HG02678 (cell line): ENCODE results near the gene SDK1.
A peak's percentile ranks its signal among the peaks of the same experiment; 100 is the strongest.

Experiments used
- ATAC-seq: cut with Tn5 transposase; IDR thresholded peaks from one replicate; pipeline ENCODE4 v1.9.1; 2021; ENCODE audit warnings: mild to moderate bottlenecking, moderate library complexity; ENCODE audit not compliant: unreplicated experiment

The SDK1 gene, protein sequence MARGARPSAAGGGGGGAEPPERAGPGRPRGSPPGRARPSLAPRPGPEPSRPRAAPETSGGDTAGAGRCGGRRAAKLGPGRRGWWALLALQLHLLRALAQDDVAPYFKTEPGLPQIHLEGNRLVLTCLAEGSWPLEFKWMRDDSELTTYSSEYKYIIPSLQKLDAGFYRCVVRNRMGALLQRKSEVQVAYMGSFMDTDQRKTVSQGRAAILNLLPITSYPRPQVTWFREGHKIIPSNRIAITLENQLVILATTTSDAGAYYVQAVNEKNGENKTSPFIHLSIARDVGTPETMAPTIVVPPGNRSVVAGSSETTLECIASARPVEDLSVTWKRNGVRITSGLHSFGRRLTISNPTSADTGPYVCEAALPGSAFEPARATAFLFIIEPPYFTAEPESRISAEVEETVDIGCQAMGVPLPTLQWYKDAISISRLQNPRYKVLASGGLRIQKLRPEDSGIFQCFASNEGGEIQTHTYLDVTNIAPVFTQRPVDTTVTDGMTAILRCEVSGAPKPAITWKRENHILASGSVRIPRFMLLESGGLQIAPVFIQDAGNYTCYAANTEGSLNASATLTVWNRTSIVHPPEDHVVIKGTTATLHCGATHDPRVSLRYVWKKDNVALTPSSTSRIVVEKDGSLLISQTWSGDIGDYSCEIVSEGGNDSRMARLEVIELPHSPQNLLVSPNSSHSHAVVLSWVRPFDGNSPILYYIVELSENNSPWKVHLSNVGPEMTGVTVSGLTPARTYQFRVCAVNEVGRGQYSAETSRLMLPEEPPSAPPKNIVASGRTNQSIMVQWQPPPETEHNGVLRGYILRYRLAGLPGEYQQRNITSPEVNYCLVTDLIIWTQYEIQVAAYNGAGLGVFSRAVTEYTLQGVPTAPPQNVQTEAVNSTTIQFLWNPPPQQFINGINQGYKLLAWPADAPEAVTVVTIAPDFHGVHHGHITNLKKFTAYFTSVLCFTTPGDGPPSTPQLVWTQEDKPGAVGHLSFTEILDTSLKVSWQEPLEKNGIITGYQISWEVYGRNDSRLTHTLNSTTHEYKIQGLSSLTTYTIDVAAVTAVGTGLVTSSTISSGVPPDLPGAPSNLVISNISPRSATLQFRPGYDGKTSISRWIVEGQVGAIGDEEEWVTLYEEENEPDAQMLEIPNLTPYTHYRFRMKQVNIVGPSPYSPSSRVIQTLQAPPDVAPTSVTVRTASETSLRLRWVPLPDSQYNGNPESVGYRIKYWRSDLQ (N-terminal part only)

DNA sequence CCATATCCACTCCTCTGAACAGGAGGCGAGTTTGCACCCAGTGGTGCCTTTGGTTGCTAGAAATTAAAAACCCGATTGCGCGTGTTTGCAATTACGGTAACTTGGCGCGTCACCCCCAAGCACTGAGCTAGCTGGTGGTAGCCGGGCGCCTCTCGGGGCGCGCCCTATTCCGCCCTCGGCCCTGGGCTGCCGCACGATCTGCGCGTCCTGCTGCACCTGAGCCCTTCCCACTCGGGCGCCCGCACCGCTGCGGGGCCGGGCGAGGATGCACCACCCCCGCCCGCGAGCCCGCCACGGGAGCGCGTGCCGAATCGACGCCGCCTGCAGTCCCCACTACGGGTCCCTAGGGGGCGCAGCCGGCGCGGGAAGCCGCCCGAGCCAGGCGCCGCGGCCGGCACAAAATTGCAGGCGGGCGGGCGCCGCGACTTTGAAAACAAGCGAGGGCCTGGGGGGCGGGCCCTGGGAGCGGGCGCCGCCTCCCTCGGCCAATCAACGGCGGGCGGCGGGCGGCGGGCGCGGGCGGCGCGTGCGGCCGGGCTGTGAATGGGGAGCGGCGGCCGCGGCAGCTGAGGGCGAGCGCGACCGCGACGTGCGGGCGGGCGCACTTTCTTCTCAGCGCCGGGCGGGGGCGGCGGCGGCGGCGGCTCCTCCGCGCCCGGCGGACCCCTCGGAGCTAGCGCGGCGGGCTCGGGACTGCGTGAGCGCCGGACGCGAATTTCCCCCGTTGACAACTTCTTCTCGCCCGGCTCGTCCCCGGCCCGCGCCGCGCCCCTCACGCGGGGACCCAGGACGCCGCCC, at the start of gene SDK1:
Gene SDK1 (plus strand): TSS at position 602 of the 798 bp plus-strand sequence. CDS start 335 bp downstream, outside the sequence.
- ATAC-seq = peak; percentile 97

DNA sequence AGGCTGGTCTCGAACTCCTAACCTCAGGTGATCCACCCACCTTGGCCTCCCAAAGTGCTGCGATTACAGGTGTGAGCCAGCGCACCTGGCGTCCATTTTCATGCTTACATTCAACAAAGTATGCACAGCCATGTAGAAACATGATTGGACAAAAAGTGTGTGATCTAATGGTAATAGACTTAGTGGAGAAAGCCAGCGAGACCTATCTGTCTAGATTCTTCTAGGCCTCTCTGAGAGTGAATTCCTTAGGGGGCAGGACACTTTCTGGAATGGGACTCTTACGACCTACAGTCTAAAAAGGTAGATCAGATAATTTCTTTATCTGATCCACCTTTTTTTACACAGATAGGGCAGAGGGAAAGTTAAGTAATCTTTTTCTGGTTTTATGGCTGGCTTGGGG, 46.3 kb upstream of the SDK1 start:
- no peak for ATAC-seq

DNA sequence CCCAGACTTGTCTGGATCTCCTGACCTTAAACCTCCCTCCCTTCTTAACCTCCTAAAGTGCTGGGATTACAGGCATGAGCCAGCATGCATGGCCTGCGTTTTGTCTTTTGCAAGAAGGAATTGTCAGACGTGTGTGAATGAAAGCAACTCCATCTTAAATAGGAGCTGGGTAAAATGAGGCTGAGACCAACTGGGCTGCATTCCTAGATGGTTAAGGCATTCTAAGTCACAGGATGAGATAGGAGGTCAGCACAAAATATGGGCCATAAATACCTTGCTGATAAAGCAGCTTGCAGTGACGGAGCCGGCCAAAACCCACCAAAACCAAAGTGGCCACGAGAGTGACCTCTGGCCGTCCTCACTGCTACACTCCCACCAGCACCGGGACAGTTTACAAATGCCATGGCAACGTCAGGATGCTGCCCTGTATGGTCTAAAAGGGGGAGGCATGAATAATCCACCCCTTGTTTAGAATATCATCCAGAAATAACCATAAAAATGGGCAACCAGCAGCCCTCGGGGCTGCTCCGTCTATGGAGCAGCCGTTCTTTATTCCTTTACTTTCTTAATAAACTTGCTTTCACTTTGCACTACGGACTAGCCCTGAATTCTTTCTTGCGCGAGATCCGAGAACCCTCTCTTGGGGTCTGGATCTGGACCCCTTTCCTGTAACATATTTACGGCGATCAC, 41.2 kb upstream of the SDK1 start:
- no peak for ATAC-seq

DNA sequence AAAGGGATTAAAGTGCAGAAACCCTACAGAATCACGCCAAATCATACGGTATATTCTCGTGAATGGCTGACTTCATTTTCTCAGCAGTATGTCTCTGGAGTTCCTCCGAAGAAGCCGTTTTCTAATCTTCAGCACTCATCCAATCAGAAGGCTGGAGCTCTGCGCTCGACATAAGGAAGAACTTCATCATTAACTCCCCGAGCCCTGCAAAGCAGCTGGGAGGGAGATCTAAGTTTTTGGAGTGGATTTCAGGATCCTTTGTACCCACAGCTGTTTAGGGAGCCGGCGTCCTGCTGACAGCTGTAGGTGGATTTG, 40.7 kb upstream of the SDK1 start:
- ATAC-seq = no peak

DNA sequence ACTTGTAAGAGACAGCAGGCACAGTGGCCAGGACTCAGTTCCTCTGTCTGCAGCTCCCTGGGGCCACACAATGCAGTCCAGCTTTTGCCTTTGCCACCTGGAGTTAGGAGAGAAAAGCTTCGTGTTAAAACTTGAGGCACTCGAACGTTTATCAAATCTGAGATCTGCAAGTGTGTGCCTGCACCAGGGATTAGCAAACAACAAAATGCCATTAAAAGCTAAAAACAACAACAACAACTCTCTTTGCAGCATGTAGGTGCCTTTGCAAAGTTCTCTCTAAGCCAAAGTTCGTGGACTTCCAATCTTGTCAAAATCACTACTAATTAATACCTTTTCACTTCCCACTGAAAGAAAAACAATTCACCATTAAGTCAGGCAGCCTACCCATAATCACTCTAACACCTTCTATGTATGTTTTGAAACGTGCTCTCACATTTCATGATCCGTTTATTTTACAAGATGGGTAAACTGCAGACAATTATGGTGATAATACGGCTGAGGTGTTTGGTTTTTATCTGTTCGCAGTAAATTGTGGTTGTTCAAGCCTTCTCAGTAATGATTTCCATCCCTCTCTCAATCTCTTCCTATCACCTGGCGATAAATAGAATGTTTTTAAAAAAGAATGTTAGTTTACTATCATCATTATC, 36.2 kb upstream of the SDK1 start:
- ATAC-seq = no peak

DNA sequence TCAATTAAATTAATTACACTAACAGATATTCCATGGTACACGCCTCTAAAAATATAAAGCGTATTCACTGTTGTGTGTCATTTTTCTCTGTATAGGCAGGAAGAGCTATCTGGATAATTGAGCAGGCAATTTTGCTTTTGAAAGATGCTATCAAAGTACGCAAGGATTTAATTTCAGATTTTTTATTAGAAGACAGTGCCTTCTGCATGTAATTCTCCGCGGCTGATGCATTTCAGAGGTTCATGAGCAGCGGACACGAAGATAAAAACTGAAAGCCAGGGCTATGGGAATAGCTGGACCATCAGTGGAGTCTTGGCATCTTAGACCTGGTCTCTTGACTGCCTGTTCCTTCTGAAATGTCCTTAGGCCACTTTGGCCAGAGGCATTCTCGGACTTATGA, 35.7 kb upstream of the SDK1 start:
- no peak for ATAC-seq

DNA sequence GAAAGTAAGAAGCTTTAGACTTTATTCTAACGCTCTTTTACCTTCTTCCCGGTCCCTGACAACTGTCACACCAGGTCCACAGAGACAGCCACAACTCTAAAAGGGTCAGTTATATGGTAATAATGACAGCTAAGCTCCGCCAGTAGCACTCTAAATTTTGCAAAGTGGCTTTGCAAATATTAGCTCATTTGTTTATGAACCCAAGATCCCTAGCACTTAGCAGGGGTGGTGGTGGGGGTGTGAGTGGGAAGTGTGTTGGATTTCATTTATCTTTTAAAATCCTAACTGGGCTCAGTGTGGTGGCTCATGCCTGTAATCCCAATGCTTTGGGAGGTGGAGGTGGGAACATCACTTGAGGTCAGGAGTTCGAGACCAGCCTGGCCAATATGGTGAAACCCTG, 34.8 kb upstream of the SDK1 start:
- no peak for ATAC-seq

DNA sequence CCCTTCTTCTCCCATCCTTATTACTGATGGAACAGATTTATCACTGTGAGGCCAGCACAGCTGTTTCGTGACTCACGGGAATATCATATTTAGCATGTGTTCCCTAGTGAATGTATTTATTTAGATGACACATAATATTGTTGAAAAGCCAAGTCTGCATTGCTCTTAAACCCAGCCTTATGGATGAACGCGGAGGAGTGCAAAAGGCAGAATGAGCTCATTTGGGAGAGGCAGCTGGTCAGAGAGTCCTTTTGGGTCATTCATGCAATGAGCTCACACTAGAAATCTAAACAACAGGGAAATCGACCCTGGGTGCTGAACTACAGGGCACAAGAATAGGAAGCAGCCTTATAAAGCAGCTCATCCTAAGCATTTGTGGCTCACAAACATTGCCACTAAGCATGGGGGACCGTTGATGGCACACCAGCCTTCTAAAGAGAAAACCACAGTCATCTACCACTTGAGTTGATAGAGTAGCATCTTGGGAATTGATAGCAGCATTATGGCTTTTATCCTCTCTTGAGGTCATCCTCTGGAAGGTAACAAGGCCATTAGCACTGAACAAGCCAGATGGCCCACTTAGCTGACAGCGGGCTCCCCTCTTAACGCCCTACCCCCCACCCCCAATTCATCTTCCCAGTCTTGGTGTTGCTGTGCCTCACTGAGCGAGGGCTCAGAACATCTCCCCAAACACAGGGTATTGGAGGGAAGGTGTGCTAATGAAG, 32.9 kb upstream of the SDK1 start:
- ATAC-seq = no peak

DNA sequence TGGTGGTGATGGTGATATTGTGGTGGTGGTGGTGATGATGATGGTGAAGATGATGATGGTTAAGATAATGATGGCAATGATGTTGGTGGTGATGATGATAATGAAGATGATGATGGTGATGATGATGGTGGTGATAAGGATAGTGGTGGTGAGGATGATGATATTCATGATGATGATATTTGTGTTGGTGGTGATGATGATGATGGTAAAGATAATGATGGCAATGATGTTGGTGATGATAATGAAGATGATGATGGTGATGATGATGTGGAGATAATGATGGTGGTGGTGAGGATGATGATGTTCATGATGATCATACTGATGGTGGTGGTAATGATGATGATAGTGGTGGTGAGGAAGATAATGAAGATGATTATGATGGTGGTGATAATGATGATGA, 30.7 kb upstream of the SDK1 start:
- ATAC-seq = no peak

DNA sequence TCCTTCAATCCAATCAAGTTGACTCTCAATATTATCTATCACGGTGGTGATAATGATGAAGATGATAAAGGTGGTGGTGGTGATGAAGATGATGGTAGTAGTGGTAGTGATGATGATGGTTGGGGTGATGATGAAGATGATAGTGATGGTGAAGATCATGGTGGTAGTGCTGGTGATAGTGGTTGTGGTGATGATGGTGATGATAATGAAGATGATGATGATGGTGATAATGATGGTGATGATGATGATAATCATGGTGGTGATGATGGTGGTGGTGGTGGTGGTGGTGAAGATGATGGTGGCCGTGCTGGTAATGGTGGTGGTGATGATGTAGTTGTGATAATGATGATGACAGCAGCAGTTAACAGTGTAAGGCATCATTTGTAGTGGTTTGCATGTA, 29.8 kb upstream of the SDK1 start:
- no peak for ATAC-seq

DNA sequence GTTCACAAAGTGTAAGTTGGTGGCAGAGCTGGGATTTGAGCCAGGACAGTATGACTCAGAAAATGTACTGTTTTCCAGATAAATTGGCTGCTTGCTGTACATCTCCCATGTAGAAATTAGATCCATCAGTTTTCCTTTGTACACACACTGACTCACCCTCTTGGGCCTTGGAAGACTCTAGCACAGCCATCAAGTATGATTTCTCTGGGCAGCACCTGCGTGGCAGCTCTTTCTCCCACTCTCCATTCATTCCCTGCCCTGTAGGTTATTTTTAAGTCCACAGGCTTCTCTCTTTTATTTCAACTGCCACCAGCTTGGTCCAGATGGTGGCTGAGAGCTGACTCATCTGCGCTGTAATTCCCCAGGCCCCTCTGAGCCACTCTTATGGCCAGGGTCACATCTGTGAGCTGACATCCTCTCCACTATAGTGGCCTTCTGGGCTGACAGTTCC, 28.3 kb upstream of the SDK1 start:
- ATAC-seq = no peak

DNA sequence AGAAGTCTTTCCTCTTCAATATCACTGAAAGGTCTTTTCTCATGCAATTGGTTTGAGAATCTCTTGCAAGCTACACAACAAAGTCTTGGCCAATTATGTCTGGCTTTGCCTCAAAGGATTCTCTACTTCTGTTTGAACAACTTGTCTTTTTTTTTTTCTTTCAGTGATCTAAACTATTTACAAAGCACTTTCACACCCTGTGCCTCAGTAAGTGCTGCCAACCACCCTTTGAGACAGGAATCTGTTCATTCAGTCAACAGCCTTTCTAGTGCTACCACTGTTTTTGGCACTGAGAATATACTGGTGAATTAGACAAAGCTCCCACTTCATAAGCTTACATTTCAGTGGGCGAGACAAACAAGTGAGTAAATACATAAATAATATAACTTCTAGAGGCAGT, 26.9 kb upstream of the SDK1 start:
- ATAC-seq = no peak

DNA sequence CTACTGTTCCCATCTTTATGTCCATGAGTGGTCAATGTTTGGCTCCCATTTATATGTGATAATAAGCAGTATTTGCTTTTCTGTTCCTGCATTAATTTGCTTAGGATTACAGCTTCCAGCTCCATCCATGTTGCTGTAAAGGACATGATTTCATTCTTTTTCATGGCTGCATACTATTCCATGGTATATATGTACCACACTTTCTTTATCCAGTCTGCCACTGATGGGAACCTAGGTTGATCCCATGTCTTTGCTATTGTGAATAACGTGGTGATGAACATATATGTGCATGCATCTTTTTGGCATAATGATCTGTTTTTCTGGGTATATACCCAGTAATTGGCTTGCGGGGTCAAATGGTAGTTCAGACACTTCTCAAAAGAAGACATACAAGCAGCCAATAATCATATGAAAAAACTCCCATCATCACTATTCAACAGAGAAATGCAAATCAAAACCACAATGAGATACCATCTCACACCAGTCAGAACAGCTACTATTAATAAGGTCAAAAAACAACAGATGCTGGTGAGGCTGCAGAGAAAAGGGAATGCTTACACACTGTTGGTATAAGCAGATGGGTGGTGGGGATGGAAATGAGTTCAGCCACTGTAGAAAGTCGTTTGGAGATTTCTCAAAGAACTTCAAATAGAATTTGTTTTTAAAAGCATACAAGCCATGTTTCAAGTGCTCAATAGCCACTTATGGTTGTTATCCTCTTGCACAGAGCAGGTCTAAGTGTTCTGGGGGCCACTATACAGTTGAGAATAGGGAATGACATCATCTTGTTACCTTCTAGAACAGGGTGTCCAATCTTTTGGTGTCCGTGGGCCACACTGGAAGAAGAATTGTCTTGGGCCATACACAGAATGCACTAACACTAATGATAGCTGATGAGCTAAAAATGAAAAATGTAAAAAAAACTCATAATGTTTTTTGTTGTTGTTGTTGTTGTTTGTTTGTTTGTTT, 23.2 kb upstream of the SDK1 start:
- ATAC-seq = no peak

DNA sequence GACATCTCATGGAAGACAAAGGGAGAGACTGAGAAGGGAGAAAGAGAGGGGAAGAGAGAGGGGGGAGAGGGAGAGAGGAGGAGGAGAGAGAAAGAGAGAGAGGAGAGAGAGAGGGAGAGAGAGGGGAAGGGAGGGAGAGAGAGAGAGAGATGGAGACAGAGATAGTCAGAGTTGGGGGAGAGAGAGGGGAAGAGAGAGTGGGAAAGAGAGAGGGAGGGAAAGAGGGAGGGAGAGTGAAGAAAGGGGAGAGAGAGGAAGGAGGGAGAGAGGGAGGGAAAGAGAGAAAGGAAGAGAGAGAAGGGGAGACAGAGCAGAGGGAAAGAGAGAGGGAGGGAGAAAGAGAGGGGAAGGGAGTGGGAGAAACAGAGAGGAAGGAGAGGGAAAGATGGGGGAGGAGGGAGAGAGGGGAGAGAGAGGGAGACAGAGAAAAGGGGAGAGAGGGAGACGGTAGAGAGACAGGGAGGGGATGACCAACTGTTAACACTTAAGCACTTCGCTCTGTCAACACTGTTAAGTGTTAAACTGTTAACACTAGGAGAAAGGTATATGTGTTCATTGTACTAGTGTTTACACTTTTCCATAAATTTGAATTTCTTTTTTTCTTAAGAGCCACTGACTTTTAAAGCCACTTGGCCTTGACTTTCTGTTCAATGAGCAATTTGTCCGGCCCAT, 21.8 kb upstream of the SDK1 start:
- ATAC-seq = no peak

DNA sequence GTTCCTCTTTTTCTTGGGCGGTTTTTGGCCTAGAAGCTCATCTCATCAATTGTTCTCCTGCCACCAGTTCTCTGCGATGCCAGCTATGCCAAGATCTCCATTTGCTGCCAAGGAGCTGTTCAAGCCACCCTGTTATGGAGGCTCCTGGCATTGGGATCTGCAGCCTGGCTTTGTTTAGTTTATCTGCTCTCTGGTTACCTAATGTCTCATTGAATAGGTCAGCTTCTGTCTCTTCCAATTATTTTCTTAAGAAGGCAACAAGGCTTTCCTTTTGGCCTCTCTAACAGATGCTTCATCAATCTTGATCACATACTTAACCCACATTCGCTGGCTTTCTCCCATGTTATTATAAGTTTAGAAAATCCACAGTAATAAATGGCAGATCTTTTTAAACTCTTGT, 20.6 kb upstream of the SDK1 start:
- ATAC-seq = no peak

DNA sequence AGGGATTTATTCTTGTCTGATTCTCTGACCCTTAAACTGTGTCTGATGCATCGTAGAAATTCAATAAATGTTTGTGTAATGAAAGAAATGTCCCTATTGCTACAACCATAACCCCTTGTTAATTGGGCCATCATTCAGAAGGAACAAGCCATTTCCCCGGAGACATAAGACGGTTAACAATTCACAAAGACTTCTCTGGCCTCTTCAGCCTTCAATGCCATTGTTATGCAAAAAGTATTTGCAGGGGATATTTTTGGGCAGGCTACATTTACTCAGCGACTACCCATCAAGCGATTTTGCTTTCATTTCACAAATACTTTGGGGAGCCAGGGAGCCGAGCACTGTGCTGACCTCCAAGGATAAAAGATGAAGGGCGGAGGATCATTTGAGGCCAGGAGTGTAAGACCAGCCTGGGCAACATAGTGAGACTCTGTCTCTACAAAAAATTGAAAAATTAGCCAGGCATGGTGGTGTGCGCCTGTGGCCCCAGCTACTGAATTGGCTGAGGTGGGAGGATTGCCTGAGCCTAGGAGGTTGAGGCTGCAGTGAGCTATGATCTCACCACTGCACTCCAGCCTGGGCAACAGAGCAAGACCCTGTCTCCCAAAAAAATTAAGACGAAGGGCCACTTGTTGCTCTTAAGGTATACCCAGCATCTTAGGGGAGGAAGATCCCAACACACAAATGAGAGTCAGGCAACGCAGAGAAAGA, 20.0 kb upstream of the SDK1 start:
- no peak for ATAC-seq

DNA sequence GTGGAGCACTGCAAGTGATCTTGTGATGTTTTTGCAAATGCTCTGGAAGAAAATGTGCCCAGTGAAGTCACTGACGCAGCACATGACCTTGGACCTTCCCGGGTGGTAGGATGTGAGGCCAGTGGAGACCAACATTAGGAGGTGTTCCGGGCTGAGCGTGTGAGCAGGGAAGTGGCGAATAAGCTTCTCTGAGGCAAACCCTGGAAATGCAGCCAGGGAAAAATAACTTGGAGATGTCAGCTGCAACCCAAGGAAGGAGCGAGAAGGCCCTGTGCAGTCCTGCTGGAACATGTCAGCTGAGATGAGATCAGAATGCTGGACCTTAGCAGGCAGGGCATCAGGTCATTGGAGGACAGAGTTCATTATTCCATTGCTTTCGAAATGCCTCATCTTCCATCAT, 18.6 kb upstream of the SDK1 start:
- ATAC-seq = no peak
